Gastroesophageal sphincter (tissue), 3 donors: ENCODE measurements around the gene USP6.
"Not testable (repeated sequence)": the region's sequence is repeated elsewhere in the genome, so short reads cannot be mapped to it uniquely, and the experiment has no call there.

Experiments
- POLR2A ChIP-seq, 2 donors: fragments of 450-650 bp; IDR thresholded peaks; one replicate each; pipeline ENCODE4 v1.6.1; 2017; ENCODE audit warnings: antibody characterized with exemption in 2 of 2, mild to moderate bottlenecking in 2 of 2, moderate library complexity in 1 of 2
- POLR2AphosphoS5 ChIP-seq: sonication (generic); formaldehyde crosslinking; IDR thresholded peaks from one replicate; pipeline ENCODE4 v1.6.1; 2017; ENCODE audit warnings: antibody characterized with exemption
- TF ChIP-seq, protein P1 (sequence below), 4 experiments: fragments of 200-600 bp in 2 of 4; fragments of 450-650 bp in 2 of 4; sonication (generic) in 1 of 4; IDR thresholded peaks; one replicate each; pipeline ENCODE4 v1.5.1; 2017 to 2019; ENCODE audit warnings: antibody characterized with exemption in 4 of 4, mild to moderate bottlenecking in 2 of 4, moderate library complexity in 2 of 4

DNA sequence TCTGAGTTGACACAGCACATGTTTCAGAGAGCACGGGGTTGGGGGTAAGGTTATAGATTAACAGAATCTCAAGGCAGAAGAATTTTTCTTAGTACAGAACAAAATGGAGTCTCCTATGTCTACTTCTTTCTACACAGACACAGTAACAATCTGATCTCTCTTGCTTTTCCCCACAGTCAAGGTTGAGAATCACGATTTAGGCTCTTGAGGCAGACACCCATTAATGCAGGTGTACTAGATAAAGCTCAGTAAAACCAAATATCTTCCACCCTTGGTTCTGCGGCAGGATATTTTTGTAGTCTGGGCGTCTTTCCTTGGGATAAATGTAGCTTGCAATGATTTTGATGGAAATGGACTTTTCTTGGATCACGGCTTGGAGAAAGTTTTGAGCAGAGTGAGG, 40.4 kb upstream of the USP6 start:
- TF ChIP-seq, protein P1, sequence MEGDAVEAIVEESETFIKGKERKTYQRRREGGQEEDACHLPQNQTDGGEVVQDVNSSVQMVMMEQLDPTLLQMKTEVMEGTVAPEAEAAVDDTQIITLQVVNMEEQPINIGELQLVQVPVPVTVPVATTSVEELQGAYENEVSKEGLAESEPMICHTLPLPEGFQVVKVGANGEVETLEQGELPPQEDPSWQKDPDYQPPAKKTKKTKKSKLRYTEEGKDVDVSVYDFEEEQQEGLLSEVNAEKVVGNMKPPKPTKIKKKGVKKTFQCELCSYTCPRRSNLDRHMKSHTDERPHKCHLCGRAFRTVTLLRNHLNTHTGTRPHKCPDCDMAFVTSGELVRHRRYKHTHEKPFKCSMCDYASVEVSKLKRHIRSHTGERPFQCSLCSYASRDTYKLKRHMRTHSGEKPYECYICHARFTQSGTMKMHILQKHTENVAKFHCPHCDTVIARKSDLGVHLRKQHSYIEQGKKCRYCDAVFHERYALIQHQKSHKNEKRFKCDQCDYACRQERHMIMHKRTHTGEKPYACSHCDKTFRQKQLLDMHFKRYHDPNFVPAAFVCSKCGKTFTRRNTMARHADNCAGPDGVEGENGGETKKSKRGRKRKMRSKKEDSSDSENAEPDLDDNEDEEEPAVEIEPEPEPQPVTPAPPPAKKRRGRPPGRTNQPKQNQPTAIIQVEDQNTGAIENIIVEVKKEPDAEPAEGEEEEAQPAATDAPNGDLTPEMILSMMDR (IDR thresholded peaks at IDR 0.05), result not testable (repeated sequence)
- TF ChIP-seq POLR2AphosphoS5; POLR2A (IDR thresholded peaks at IDR 0.05): not testable (repeated sequence)
